AG04450 (cell line): ENCODE measurements around the gene BCKDHA. TPM values are rescaled to one million over a fixed set of nuclear protein-coding genes. Genes with fewer than 3 reads are reported as not detected.

ENCODE experiments used
- CTCF ChIA-PET: fragments of 300-600, 350-600 bp; formaldehyde crosslinking; extraction: SDS; loops from one replicate; lab custom pipeline; 2022; ENCODE audit warnings: antibody characterized with exemption, inconsistent platforms; lab: Charles Lee
- POLR2A ChIA-PET: fragments of 350-600 bp; formaldehyde crosslinking; extraction: SDS; loops from one replicate; lab custom pipeline; 2021; ENCODE audit warnings: antibody characterized with exemption, inconsistent platforms; lab: Yijun Ruan, JAX
- DNase-seq: peaks from one replicate; pipeline ENCODE4 v3.0.0-alpha.2; 2011; ENCODE audit warnings: low read depth, low spot score
- H3K27ac ChIP-seq: one replicate; pipeline ENCODE4 v1.5.1; 2012; ENCODE audit warnings: low read depth, low read length, control low read depth
- H3K27me3 ChIP-seq: one replicate; pipeline ENCODE4 v1.6.0; 2012; ENCODE audit warnings: low read length; ENCODE audit not compliant: control insufficient read depth, insufficient read depth
- H3K4me3 ChIP-seq: 2 replicates; pipeline ENCODE4 v1.5.1; 2011; ENCODE audit warnings: mild to moderate bottlenecking, low read depth, low read length, control low read depth
- H3K9me3 ChIP-seq: 2 replicates; pipeline ENCODE4 v1.5.1; 2012; ENCODE audit warnings: low read length; ENCODE audit not compliant: control insufficient read depth, insufficient read depth
- CTCF ChIP-seq: IDR thresholded peaks from 2 replicates; pipeline ENCODE4 v1.5.1; 2011; ENCODE audit warnings: low read depth, low read length, control low read depth, inconsistent platforms
- polyA plus RNA-seq: library from polyadenylated mRNA; depleted of rRNA; stranded (reverse); fragments of >200 nt; gene quantifications from 2 replicates; pipeline ENCODE4 v1.2.3, GENCODE V29; 2011

Gene BCKDHA
- polyA plus RNA-seq, 1 experiment, result 15.3 TPM

GRCh38 chr19:41422456-41422855, 24.8 kb downstream of the BCKDHA start:
- POLR2A ChIA-PET, result no interaction called here
- no peak overlapping the region for H3K4me3 ChIP-seq
- no peak for DNase-seq
- CTCF ChIA-PET, result no interaction called here
- no peaks in the 10 kb centered on the region; the same call in 1 of the 2 replicates for H3K9me3 ChIP-seq
- TF ChIP-seq CTCF, result no peak
- no peaks in the 10 kb centered on the region for H3K27me3 ChIP-seq
- no peak overlapping the region for H3K27ac ChIP-seq

GRCh38 chr19:41422955-41423354, 25.3 kb downstream of the BCKDHA start:
- Histone ChIP-seq H3K9me3 (no peaks in the 10 kb centered on the region; the same call in 1 of the 2 replicates), H3K27ac (no peak overlapping the region), H3K4me3 (no peak overlapping the region), H3K27me3 (no peaks in the 10 kb centered on the region)
- POLR2A ChIA-PET, result no interaction called here
- CTCF ChIA-PET, result no interaction called here
- no peak for DNase-seq
- no peak for TF ChIP-seq CTCF

GRCh38 chr19:41424335-41425173, 26.9 kb downstream of the BCKDHA start:
- no peaks in the 10 kb centered on the region for H3K27me3 ChIP-seq
- no peaks in the 10 kb centered on the region; the same call in 1 of the 2 replicates for H3K9me3 ChIP-seq
- ChIA-PET CTCF (interaction anchor here (0.6 kb wide), 1 partner anchor 450 kb away, joined by 3 read pairs; no protein-coding TSS in a partner anchor), POLR2A (interaction anchor here (0.6 kb wide), 1 partner anchor 203 kb away, joined by 4 read pairs; no protein-coding TSS in a partner anchor)
- TF ChIP-seq CTCF, result no peak
- no peak for DNase-seq
- no peak overlapping the region for H3K27ac ChIP-seq
- H3K4me3 ChIP-seq, result no peak overlapping the region

GRCh38 chr19:41425174-41426115, 27.8 kb downstream of the BCKDHA start:
- no peak overlapping the region for H3K27ac ChIP-seq
- no peaks in the 10 kb centered on the region for H3K27me3 ChIP-seq
- POLR2A ChIA-PET, result no interaction called here
- H3K4me3 ChIP-seq, result no peak overlapping the region
- DNase-seq, result no peak
- H3K9me3 ChIP-seq, result no peaks in the 10 kb centered on the region; the same call in 1 of the 2 replicates
- TF ChIP-seq CTCF, result no peak
- CTCF ChIA-PET, result no interaction called here
